IPS DF 6.9 (cell line): Measurements from ENCODE around the gene BYSL.
A peak's percentile ranks its signal among the peaks of the same experiment; 100 is the strongest.

Experiments used
- DNase-seq: peaks from one replicate; pipeline ENCODE4 v3.0.0-alpha.2; 2013; ENCODE audit warnings: low read depth, low spot score
- H3K27ac ChIP-seq: one replicate; pipeline ENCODE4 v1.5.1; 2013; ENCODE audit warnings: low read length, control low read depth
- H3K27me3 ChIP-seq: 2 replicates; pipeline ENCODE4 v1.6.1; 2013; ENCODE audit warnings: mild to moderate bottlenecking, low read length; ENCODE audit not compliant: control insufficient read depth, insufficient read depth
- H3K36me3 ChIP-seq: 2 replicates; pipeline ENCODE4 v1.6.1; 2013; ENCODE audit warnings: low read length; ENCODE audit not compliant: control insufficient read depth, insufficient read depth
- H3K4me1 ChIP-seq: 2 replicates; pipeline ENCODE4 v1.6.1; 2013; ENCODE audit warnings: low read length; ENCODE audit not compliant: control insufficient read depth, insufficient read depth
- H3K4me3 ChIP-seq: 2 replicates; pipeline ENCODE4 v1.5.1; 2013; ENCODE audit warnings: mild to moderate bottlenecking, low read length
- H3K9me3 ChIP-seq: 2 replicates; pipeline ENCODE4 v1.6.1; 2013; ENCODE audit warnings: low read length, inconsistent platforms; ENCODE audit not compliant: control insufficient read depth, insufficient read depth
- WGBS: extraction: QIAGEN DNeasy Blood & Tissue Kit; methylation state at CpG from one replicate; pipeline ENCODE4 v1.1.7; 2013; ENCODE audit warnings: mixed read lengths, missing lambda C conversion rate; ENCODE audit not compliant: insufficient read length, insufficient coverage; 5-methylcytosine and 5-hydroxymethylcytosine counted together

The BYSL gene

DNA sequence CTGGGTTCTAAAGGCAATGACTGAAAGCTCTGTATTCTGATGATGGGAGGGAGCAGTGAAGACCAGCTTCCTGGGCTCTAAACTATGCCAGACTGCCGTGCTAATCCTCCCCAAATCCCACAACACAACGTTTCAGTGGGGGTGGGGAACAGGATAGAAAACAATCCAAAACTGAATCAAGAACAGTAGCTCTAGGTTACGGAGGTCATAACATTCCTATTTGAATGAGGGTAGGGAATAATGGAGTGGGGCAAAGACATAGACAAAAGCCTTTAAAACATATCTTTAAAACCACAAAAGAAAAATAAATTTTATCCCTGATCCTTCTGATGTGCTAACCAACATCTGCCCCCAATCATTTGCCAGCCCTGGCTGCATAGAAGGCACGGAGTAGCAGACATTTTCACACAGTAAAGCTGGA, 34.0 kb upstream of the BYSL start:
- no peaks in the 10 kb centered on the region for H3K9me3 ChIP-seq
- H3K4me3 ChIP-seq = no peak overlapping the region
- H3K4me1 ChIP-seq = peaks cover 3% of the 10 kb centered on the region; the same call in 1 of the 2 replicates
- no CpG with 5 or more reads among the region's 4 CpGs for WGBS
- no peaks in the 10 kb centered on the region for H3K36me3 ChIP-seq
- H3K27me3 ChIP-seq = no peaks in the 10 kb centered on the region
- no peak for DNase-seq
- no peak overlapping the region for H3K27ac ChIP-seq

DNA sequence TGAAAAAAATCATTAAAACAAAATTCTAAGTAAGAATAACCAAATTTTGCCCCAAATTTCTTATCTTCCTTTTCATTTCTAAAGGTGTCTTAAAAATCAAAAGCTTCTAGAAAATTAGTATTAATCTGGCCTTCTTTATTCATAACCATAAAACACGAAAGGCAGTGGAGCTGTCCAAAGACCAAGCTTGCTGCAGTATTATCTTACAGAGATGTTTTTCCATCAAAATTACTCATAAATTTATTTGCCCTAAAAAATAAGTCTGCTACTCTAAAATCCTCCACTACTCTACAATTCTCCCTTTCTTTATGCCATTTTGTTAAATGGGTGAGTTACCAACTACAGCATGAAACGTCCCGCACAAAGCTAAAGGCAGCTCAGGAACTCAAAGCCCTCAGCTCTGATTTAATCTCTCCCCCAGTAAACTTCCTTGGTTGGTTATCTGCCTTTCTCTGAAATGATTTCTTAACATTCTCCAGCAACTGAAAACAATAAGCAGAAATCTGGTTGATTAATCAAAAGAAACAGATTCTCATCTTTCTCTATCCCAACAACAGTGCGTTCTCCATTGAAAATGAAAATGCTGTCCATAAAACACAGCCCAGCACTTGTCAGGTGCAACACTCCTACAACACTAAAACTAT, 28.3 kb upstream of the BYSL start:
- no peak overlapping the region for H3K27ac ChIP-seq
- WGBS = no CpG with 5 or more reads among the region's 4 CpGs
- H3K27me3 ChIP-seq = no peaks in the 10 kb centered on the region
- no peaks in the 10 kb centered on the region for H3K9me3 ChIP-seq
- H3K36me3 ChIP-seq = no peaks in the 10 kb centered on the region
- H3K4me1 ChIP-seq = peaks cover 3% of the 10 kb centered on the region; the same call in 1 of the 2 replicates
- no peak overlapping the region for H3K4me3 ChIP-seq
- no peak for DNase-seq

DNA sequence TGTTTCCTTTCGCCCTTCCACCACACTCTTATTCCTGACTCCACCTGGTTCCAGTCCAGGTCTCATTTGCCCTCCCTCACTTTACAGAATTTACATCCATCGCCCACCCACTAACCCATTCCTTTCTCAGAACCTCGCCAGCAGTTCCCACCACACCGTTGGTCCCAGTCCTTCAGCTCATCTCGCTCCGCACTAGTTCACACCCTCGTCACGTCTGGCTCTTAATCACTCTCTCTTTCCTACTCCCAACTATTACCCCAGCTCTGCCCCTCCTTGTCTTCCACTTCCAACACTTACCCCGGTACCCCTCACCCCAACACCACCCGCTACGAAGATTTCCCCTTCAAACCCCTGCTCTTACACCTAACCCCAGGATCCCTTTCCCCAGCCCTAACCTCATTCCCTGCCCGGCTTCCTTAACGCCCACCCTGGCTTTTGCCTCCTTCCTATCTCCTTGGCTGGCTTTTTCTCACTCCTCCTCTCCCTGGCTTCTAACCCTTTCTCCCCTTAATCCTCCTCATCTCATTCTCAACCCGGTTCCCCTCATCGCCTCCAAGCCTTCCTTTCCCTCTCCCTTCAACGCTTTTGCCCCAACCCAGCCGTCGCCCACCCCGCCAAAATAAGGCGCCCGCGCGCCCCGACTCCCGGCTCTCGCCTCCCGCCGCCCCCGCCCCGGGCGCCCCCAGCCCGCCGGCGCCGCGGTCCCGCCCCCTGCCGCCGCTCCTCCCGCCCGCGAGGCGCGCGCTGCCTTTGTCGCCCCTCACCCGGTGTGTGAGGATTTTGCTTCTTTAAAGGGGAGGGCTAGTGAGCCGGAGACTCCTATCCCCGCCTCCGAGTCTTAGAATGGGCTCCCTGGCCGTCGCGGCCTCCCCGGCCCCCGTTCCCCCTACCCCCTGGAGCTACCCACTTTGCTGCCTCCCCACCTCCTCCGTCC, 26.7 kb upstream of the BYSL start:
- no peak overlapping the region for H3K27ac ChIP-seq
- no peaks in the 10 kb centered on the region for H3K36me3 ChIP-seq
- peaks cover 3% of the 10 kb centered on the region; the same call in 1 of the 2 replicates for H3K4me1 ChIP-seq
- no peak for DNase-seq
- no peaks in the 10 kb centered on the region for H3K27me3 ChIP-seq
- 100% methylated on average over 2 of the region's 56 CpGs for WGBS
- peak overlapping the region; percentile 76; the same call in 1 of the 2 replicates for H3K4me3 ChIP-seq
- H3K9me3 ChIP-seq = no peaks in the 10 kb centered on the region

DNA sequence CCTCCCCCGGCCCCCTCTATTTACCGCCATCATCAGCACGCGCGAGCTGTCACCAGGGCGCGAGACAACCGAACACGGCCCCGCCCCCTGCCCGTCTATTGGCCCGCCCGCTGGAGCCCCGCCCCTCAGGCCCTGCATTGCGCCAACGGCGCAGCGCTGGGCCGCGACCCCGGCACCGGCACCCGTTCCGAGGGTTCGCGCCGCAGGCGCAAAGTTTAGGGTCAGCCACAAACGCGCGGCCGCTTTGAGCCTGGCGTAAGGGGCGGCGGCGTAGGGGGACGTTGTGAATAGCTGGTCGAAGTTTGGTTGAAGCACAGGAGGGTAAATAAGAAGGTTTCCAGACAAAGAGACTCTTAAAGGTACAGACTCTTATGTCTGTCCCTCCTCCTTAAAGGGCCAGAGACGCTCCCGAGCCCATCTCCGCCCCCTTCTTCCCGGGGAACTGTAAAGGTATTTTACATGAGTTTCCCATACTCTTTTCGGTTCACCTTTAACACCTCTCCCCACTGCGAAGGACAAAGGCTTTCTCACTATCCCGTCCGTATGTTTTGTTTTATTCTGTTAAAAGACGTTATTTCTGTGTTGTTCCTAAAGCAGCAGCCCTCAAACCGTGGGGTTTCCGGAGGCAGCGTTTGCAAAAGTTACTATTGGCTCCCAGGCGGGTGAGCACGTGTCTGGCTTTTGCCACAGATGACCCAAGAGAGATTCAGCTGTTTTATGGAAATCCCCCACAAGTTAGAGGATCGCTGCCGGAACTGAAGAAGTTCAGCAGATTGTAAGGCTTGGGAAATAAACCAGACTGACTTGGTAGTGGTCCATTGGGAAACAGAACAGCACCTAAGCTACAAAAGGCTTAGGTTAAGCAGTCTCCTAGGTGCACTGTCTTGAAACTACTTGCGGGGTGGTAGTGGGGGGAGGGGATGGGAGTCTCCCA, 25.7 kb upstream of the BYSL start, which contains the start of gene USP49:
Gene USP49, minus strand, starts transcription at position 76 of the 934 bp plus-strand sequence. CDS start 88,392 bp downstream, outside the sequence.
- no CpG with 5 or more reads among the region's 55 CpGs for WGBS
- no peaks in the 10 kb centered on the region for H3K36me3 ChIP-seq
- no peaks in the 10 kb centered on the region for H3K27me3 ChIP-seq
- peaks cover 3% of the 10 kb centered on the region; the same call in 1 of the 2 replicates for H3K4me1 ChIP-seq
- H3K9me3 ChIP-seq = no peaks in the 10 kb centered on the region
- H3K4me3 ChIP-seq = peak within 1 kb of the TSS; percentile 76; the same call in 1 of the 2 replicates
- peak; percentile 67 for DNase-seq
- no peak within 1 kb of the TSS for H3K27ac ChIP-seq

DNA sequence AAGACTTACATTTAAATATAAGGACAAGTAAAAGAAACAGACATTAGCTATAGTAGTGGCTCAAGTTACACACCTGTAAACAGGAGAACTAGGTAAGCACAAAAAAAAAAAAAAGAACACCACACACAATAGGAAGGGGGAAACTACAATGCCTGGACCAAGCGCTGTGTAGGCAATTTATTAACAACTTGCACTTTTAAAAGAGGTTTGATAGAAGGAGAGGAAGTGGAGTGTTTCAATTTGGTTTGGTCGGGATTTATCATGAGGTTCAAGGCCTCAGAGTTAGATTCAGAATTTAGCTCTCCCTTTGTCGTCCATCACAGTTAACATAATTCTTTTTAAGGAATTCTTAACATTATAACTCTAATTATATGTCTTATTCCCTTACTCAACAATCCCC, 25.0 kb upstream of the BYSL start:
- Histone ChIP-seq H3K9me3 (no peaks in the 10 kb centered on the region), H3K36me3 (no peaks in the 10 kb centered on the region), H3K27me3 (no peaks in the 10 kb centered on the region), H3K4me1 (peaks cover 3% of the 10 kb centered on the region; the same call in 1 of the 2 replicates), H3K4me3 (no peak overlapping the region; the same call in 1 of the 2 replicates), H3K27ac (no peak overlapping the region)
- WGBS = no CpG with 5 or more reads among the region's 3 CpGs
- DNase-seq = no peak

DNA sequence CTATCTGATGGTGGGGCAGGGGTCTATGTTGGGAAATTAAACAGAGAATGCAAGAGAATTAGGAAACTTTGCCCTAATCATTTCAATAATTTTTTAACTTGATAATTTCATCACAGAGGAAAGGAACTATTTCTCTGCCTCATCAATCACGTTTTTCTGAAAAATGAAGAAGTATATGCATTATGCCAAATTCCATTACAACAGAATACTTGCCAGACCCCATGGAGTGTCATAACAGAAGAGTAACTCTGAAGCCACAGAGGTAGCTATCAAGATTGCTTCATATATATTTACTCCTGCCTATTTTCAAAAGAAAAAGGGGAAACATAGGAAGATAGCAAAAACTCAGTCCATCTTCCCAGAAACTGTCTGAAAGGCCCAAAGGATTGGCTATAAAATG, 20.4 kb upstream of the BYSL start:
- DNase-seq = no peak
- Histone ChIP-seq H3K27ac (no peak overlapping the region), H3K36me3 (no peaks in the 10 kb centered on the region; the same call in 1 of the 2 replicates), H3K9me3 (no peaks in the 10 kb centered on the region), H3K27me3 (no peaks in the 10 kb centered on the region), H3K4me1 (no peaks in the 10 kb centered on the region), H3K4me3 (no peak overlapping the region)
- WGBS = no CpG with 5 or more reads among the region's 1 CpG

DNA sequence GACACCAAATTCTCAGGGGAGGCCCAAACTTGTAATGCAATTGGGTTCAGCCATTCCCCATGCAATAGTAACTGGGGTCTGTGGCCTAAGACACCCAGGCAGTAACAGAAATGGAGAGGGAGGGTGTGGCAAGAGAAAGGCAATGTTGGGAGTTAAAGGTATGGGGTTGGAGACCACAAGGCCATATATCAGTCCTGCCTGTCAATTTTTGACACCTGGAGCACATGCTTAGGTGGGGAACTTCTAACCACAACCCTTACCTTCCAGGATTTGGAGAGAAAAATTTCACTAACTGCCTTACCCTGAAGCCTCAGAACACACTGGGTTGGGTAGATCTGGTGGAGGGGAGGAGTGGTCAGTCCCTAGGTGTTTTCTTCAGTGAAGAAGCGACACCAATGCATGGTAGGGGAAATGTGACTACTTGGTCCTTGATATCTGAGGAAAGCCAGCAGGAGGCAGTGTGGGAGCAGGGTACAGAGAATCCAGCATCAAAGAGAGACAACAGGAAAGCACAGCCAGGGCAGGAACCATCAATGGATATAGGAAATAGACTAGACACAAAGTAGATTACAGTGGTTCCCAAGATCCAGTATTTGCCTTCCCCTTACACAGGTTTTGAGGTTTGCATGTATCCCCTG, 19.3 kb upstream of the BYSL start:
- WGBS = no CpG with 5 or more reads among the region's 1 CpG
- Histone ChIP-seq H3K4me3 (no peak overlapping the region), H3K27ac (no peak overlapping the region), H3K36me3 (peaks cover 7% of the 10 kb centered on the region; the same call in 1 of the 2 replicates), H3K9me3 (no peaks in the 10 kb centered on the region), H3K4me1 (no peaks in the 10 kb centered on the region), H3K27me3 (no peaks in the 10 kb centered on the region)
- DNase-seq = no peak

DNA sequence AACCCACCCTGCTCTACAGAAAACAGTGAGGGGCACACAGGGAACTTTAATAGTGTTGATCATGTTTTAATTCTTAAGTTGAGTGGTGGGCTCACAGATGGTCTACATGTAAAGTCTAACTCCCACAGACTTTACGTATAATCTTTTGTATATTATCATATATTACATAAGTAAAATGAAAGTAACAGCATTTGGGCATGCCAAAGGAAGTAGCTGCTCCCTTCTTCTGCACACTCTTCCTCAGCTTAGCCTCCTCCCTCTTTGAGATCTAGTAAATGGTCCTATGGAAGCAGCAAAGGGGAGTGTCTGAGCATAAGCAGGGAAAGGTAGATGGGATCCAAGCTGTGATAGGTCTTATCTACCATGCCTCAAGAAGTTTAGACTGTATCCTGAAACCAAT, 11.6 kb upstream of the BYSL start:
- Histone ChIP-seq H3K36me3 (peaks cover 12% of the 10 kb centered on the region; the same call in 1 of the 2 replicates), H3K27ac (no peak overlapping the region), H3K9me3 (no peaks in the 10 kb centered on the region), H3K27me3 (no peaks in the 10 kb centered on the region), H3K4me1 (no peaks in the 10 kb centered on the region), H3K4me3 (no peak overlapping the region)
- WGBS = no CpG with 5 or more reads among the region's 1 CpG
- DNase-seq = no peak

DNA sequence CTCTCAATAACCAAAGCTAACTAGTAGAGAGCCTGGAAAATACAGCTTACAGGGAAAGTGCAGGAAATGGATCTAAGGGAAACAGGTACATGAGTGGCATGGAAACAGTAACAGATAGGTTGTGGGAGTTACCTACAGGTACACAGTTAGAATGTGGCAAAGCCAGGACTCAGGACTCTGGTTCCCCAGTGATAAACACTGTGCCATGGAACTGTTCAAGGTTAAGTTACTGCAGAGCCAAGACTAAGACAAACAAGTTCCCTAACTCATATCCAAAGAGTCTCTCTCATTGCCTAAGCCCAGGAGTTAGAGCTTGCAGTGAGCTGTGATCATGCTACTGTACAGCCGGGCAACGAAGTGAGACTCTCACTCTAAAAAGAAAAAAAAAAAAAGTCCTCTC, 7.0 kb upstream of the BYSL start:
- Histone ChIP-seq H3K36me3 (no peaks in the 10 kb centered on the region; the same call in 1 of the 2 replicates), H3K9me3 (no peaks in the 10 kb centered on the region), H3K27me3 (no peaks in the 10 kb centered on the region), H3K27ac (no peak overlapping the region), H3K4me3 (no peak overlapping the region), H3K4me1 (no peaks in the 10 kb centered on the region)
- no peak for DNase-seq
- no CpG with 5 or more reads among the region's 2 CpGs for WGBS
